Chondrocyte (in vitro differentiated cells): ENCODE results near the gene CASP2. TPM values are rescaled to one million over a fixed set of nuclear protein-coding genes. Genes with fewer than 3 reads are reported as not detected.

Source experiments
- DNase-seq: peaks from one replicate; pipeline ENCODE4 v3.0.0; 2021; ENCODE audit warnings: mixed read lengths, low spot score
- H3K27ac Mint-ChIP-seq: one replicate; pipeline ENCODE4 v1.8.0; 2021; ENCODE audit warnings: mild to moderate bottlenecking, moderate library complexity, mixed read lengths; ENCODE audit not compliant: unreplicated experiment
- H3K27me3 Mint-ChIP-seq: 2 replicates; pipeline ENCODE4 v1.8.0; 2021; ENCODE audit warnings: low read depth, mixed read lengths
- H3K36me3 Mint-ChIP-seq: 2 replicates; pipeline ENCODE4 v1.8.0; 2021; ENCODE audit warnings: low read depth, mixed read lengths
- H3K4me1 Mint-ChIP-seq: 2 replicates; pipeline ENCODE4 v1.8.0; 2021; ENCODE audit warnings: low read depth, mild to moderate bottlenecking, mixed read lengths
- H3K4me3 Mint-ChIP-seq: one replicate; pipeline ENCODE4 v1.8.0; 2021; ENCODE audit warnings: mild to moderate bottlenecking, moderate library complexity, mixed read lengths; ENCODE audit not compliant: unreplicated experiment
- H3K9me3 Mint-ChIP-seq: 2 replicates; pipeline ENCODE4 v1.8.0; 2021; ENCODE audit warnings: low read depth, mixed read lengths
- CTCF ChIP-seq: fragments of 200-600 bp; sonication (generic); IDR thresholded peaks from 2 replicates; pipeline ENCODE4 v1.5.0; 2021; ENCODE audit warnings: antibody characterized with exemption, mild to moderate bottlenecking, moderate library complexity
- total RNA-seq: library from RNA; stranded (reverse); gene quantifications from 3 replicates; pipeline ENCODE4 v1.2.1, GENCODE V29; 2021

CASP2 gene
- total RNA-seq, 1 donor from 2014 or later, result 30.3 TPM

GRCh38 chr7:143321242-143321641 lies 33.1 kb downstream of the CASP2 start:
- Mint-ChIP-seq H3K36me3 (no peaks in the 10 kb centered on the region), H3K4me3 (no peak overlapping the region), H3K27me3 (no peaks in the 10 kb centered on the region), H3K4me1 (peaks cover 27% of the 10 kb centered on the region), H3K9me3 (no peaks in the 10 kb centered on the region), H3K27ac (no peak overlapping the region)
- no peak for TF ChIP-seq CTCF
- DNase-seq, result no peak

- H3K4me1 Mint-ChIP-seq, result peaks cover 24% of the 10 kb centered on the region
- no peak for DNase-seq
- no peaks in the 10 kb centered on the region for H3K27me3 Mint-ChIP-seq
- H3K27ac Mint-ChIP-seq, result no peak overlapping the region
- peak; percentile 15 for TF ChIP-seq CTCF
- no peaks in the 10 kb centered on the region for H3K36me3 Mint-ChIP-seq
- H3K9me3 Mint-ChIP-seq, result no peaks in the 10 kb centered on the region
- no peak overlapping the region for H3K4me3 Mint-ChIP-seq
These were observed 33.6 kb downstream of the CASP2 start for GRCh38 chr7:143321734-143322133.

GRCh38 chr7:143322760-143323633 lies 34.8 kb downstream of the CASP2 start:
- H3K9me3 Mint-ChIP-seq, result no peaks in the 10 kb centered on the region
- no peak for DNase-seq
- TF ChIP-seq CTCF, result no peak
- H3K4me1 Mint-ChIP-seq, result peaks cover 21% of the 10 kb centered on the region
- no peak overlapping the region for H3K27ac Mint-ChIP-seq
- no peak overlapping the region for H3K4me3 Mint-ChIP-seq
- no peaks in the 10 kb centered on the region for H3K27me3 Mint-ChIP-seq
- no peaks in the 10 kb centered on the region for H3K36me3 Mint-ChIP-seq

GRCh38 chr7:143323653-143324052 lies 35.5 kb downstream of the CASP2 start:
- peaks cover 1% of the 10 kb centered on the region for H3K27me3 Mint-ChIP-seq
- H3K9me3 Mint-ChIP-seq, result no peaks in the 10 kb centered on the region
- no peak overlapping the region for H3K27ac Mint-ChIP-seq
- TF ChIP-seq CTCF, result no peak
- H3K36me3 Mint-ChIP-seq, result no peaks in the 10 kb centered on the region
- H3K4me1 Mint-ChIP-seq, result peaks cover 16% of the 10 kb centered on the region
- DNase-seq, result no peak
- no peak overlapping the region for H3K4me3 Mint-ChIP-seq

GRCh38 chr7:143325240-143325639 lies 37.1 kb downstream of the CASP2 start:
- H3K36me3 Mint-ChIP-seq, result no peaks in the 10 kb centered on the region
- H3K27ac Mint-ChIP-seq, result no peak overlapping the region
- H3K4me1 Mint-ChIP-seq, result peaks cover 13% of the 10 kb centered on the region
- H3K9me3 Mint-ChIP-seq, result no peaks in the 10 kb centered on the region
- peaks cover 1% of the 10 kb centered on the region for H3K27me3 Mint-ChIP-seq
- no peak for DNase-seq
- no peak overlapping the region for H3K4me3 Mint-ChIP-seq
- no peak for TF ChIP-seq CTCF
